Stimulated activated CD8-positive, alpha-beta memory T cell treated with anti-CD3 and anti-CD28 coated beads, Interleukin-4, amount 100 ng/mL, for 4 hours (primary cell): ENCODE measurements around the gene ETFBKMT.
"Not testable (repeated sequence)": the region's sequence is repeated elsewhere in the genome, so short reads cannot be mapped to it uniquely, and the experiment has no call there.

ENCODE experiments used
- DNase-seq, 2 donors: peaks; one replicate each; pipeline ENCODE4 v3.0.0-alpha.2; 2020; ENCODE audit warnings: low read depth in 2 of 2, low spot score in 1 of 2

ETFBKMT gene

DNA sequence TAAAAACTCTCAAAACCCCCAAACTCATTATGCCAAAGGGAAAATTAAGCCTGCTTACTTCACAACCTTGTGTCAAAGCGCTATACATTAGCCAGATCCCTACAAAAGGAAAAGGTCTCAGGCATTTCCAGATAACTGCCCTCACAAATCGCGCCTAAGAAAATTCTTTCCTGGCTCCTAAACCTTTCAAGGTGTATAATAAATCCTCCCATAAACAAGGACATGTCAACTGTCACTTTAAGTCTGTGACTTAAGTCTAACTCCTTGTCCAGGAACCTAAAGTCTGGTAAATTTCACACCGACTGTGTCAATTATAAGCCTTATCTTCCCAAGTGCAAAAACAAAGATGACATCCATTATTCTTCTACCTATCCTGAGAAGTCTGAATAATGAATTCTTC lies 4.3 kb upstream of the ETFBKMT start:
- DNase-seq = no peak

- no peak for DNase-seq
These were observed 3.7 kb upstream of the ETFBKMT start for GRCh38 chr12:31655792-31656191.

GRCh38 chr12:31658471-31659086 lies 909 bp upstream of the ETFBKMT start:
- DNase-seq = no peak

GRCh38 chr12:31662176-31662849 lies 2.8 kb downstream of the ETFBKMT start:
- DNase-seq = no peak

- DNase-seq = no peak
These were observed 4.1 kb downstream of the ETFBKMT start for GRCh38 chr12:31663576-31663975.

DNA sequence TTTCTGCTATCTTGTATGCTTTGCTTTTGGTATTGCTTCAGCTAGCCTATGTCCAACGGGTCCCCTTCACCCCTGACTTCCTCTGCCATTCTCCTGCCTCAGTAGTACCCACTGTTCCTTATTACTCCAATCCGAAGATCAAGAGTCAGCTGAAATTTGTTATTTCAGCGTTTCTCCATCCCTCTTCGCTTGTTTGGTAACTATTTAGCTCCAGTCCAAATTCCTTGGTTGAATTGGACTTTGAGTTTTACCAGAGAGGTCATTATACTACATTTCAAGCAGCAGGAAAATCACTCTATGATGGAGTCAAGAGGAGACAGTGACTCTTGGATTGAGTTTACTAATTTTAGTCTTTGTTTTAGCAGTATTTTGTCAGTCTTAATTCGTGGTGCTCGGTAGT lies 4.5 kb downstream of the ETFBKMT start:
- no peak for DNase-seq

DNA sequence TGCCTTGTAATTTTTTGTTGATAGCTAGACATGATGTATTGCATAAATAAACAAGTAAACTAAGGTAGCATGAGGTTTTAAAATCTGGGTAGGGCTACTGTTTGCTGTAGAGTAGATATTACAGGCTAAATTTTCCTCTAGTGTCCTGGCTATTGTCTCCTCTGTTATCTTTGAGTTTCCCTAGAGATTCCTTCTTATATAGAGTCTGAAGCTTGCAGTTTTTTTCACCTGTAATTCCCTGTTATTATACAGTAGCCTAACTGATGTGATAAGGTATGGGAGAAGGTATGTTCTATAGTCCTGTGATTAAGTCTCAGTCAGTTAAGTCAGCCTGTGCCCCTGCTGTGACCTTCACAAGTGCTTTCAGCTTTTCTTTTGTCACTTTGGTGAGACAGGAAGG lies 9.5 kb downstream of the ETFBKMT start:
- DNase-seq = no peak

DNA sequence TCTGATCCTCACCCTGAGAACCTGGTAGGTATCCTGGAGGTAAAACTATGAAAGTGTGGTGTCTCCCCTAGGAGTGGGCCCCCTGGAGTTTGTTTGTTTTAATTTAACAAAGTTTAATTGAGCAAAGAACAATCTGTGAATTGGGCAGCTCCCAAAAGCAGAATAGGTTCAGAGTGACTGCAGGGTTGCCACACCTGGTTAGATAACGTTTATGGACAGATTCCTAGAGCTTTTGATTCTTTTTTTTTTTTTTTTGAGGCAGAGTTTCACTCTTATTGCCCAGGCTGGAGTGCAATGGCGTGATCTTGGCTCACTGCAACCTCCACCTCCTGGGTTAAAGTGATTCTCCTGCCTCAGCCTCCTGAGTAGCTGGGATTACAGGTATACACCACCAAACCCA lies 10.1 kb downstream of the ETFBKMT start:
- DNase-seq = not testable (repeated sequence)

DNA sequence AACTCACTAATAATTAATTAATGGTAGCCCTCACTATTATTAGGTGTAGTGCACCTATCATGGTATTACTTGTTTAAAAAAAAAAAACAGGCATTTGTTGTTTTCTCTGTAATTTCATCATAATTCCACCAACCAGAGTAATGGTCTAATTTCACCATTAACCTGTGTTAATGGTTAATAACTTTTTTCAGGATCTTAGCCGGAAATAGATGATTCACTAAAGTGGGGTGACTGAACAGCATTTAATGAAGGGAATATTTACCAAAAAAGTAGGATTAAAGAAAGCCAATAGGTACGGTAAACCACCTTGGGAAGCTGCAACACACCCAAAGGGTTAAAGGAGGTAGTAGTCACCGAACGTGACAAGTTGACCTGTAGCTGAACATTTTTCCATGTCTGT lies 13.0 kb downstream of the ETFBKMT start:
- DNase-seq = no peak

- peak; percentile 23 to 34 for DNase-seq
These were observed 22.9 kb downstream of the ETFBKMT start for GRCh38 chr12:31682136-31682962.

DNA sequence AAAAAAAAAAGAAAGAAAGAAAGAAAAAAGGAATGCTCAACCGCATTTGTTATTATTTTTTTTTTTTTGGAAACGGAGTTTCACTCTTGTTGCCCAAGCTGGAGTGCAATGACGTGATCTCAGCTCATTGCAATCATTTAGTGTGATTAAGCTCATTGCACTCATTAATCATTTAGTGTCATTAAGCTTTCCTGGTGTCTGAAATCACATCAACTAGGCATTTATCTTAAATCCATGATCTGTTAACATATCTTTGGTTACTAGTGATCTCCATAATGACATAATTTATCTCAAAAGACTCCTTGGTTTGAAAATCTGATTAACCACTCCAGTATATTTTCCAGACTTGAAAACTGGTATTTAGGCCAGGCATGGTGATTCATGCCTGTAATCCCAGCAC lies 26.3 kb downstream of the ETFBKMT start:
- DNase-seq = no peak

GRCh38 chr12:31687101-31687527 lies 27.6 kb downstream of the ETFBKMT start:
- DNase-seq = no peak

DNA sequence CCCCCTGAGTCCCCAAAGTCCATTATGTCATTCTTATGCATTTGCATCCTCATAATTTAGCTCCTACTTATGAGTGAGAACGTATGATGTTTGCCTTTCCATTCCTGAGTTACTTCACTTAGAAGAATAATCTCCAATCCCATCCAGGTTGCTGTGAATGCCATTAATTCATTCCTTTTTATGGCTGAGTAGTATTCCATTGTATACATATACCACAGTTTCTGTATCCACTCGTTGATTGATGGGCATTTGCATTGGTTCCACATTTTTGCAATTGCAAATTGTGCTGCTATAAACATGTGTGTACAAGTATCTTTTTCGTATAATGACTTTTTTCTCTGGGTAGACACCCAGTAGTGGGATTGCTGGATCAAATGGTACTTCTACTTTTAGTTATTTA lies 30.4 kb downstream of the ETFBKMT start:
- not testable (repeated sequence) for DNase-seq

GRCh38 chr12:31702047-31702446 lies 42.6 kb downstream of the ETFBKMT start:
- no peak for DNase-seq

GRCh38 chr12:31705621-31706020 lies 46.1 kb downstream of the ETFBKMT start:
- DNase-seq = no peak

DNA sequence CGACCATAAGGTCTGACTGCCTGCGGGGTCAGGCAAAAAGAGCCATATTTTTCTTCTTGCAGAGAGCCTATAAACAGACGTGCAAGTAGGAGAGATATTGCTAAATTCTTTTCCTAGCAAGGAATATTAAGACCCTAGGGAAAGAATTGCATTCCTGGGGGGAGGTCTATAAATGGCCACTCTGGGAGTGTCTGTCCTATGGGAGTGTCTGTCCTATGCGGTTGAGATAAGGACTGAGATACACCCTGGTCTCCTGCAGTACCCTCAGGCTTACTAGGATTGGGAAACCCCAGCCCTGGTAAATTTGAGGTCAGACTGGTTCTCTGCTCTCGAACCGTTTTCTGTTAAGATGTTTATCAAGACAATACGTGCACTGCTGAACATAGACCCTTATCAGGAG lies 48.6 kb downstream of the ETFBKMT start:
- DNase-seq = not testable (repeated sequence)

DNA sequence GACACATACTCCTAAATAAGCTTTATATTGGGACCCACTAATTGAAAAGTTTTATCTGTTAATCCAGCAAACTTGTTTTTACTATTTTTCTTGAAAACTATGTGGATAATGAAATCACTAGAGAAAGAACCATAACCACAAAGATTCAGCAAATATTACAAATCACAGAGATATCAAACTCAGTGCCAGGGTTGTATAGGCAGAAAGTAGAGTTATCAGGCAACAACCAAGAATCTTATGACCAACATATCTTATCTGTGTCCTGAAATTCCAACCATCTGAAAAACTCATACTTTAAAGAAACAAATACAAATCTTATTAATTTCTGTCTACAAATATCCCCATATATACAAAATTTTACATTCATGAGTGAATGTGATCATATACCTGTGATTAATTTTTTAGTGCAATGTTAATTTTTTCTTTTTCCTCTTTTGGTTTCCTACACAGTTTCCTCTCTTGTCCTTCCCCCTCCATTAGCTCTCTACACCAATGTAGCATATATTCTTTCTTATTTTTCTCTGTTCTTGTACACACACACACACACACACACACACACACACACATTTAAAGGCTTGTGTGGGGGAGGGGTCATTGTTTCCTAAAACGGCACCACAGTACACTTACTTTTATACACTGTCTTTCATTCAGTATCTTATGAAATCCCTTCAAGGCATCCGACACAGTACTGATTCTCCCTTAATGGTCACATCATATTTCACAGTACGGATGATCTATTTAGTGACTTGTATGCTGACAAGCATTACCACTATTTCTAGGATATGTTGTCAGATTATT lies 50.7 kb downstream of the ETFBKMT start:
- no peak for DNase-seq

- DNase-seq = no peak
These were observed 53.4 kb downstream of the ETFBKMT start for GRCh38 chr12:31712877-31713276.

DNA sequence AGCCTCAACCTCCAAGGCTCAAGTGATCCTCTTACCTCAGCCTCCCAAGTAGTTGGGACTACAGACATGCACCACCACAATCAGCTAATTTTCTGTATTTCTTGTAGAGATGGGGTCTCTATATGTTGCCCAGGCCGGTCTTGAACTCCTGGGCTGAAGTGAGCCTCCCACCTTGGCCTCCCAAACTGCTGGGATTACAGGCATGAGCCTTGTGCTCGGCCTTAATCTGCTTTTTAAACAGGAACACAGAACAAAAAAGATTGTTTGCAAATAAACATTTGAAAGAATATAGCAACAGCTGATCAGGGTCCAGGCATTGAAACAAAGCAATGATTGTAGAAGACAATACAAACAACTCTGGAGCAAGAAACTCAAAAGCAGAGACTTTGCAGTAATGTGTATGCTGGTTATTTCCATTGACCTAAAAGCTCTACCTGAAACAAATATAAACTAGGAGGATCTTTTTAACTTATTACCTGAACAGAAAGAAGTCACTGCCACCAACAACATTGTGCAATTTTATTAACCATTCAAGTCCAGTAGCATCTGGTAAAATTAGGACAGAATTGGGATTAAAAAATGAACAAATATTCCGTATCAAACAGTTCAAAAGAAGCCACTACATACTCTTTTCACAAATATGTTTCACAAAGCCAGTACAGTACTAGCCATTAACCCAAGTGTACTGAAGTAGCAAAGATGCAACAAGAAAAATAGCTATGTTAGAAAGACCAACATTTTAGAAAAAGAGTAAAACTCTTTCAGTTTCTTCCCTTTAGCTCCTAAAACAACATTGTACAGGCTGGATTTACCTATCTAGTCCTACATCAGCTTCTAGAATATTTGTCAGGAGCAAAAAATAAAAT lies 55.2 kb downstream of the ETFBKMT start:
- DNase-seq = no peak

DNA sequence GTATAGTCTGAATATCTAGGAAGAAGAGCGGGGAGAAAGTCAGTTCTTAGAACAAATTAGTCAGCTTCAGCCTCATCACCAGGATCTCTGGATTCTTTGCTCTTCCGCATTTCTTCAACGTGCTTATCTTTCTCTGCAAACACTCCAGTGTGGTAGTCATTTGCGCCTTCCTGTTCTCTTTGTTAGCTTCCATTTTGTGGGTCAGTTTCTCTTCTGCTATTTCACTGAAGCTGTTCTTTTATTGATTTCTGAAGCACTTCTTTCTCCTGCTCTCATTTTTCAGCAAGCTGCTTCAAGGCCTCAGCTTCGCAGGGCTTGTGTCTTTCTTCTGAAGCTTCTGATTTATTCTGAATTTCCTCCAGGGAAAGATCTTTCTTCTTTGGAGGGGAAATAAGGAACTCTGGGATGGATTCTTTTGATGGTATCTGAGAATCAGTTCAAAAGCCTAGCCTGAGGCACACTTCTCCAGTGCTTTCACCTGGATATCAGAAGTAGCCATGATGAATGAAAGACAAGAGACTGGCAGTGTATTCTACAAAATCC lies 55.9 kb downstream of the ETFBKMT start:
- no peak for DNase-seq
